ENCODE data around the gene HPS4. TPM values are rescaled to one million over a fixed set of nuclear protein-coding genes. Genes with fewer than 3 reads are reported as not detected.
A peak's percentile ranks its signal among the peaks of the same experiment; 100 is the strongest.

The HPS4 gene
- total and polyA plus RNA-seq, 12 donors: 4.6 to 14.3 (median 9.0) TPM

- no peak for TF ChIP-seq CTCF (IDR thresholded peaks at IDR 0.05)
- ATAC-seq (peak in 3 of 8 donors; percentile 20 to 51 (median 49)), DNase-seq (no peak)
- no peaks in the 10 kb centered on the region for H3K9me3 ChIP-seq
- H3K4me3 ChIP-seq: no peak overlapping the region
- H3K4me1 ChIP-seq: peaks cover 0 to 39% (median 17%) of the 10 kb centered on the region in 9 donors
- intact Hi-C loops (cut with DNase I): loop anchor here in 2 of 10 donors (1.0 to 10.0 kb wide), 2 partner anchors 24 to 58 kb away; no protein-coding TSS in a partner anchor
- 45 to 52% methylated on average over 3 of the region's 3 CpGs for WGBS, 2 donors
- no peaks in the 10 kb centered on the region for H3K27me3 ChIP-seq
- peaks cover 0 to 96% (median 9%) of the 10 kb centered on the region in 9 donors for H3K36me3 ChIP-seq
- H3K27ac ChIP-seq: peak overlapping the region; percentile 4 to 82 (median 78)
Measured at GRCh38 chr22:26527167-26527566, 43.6 kb upstream of the HPS4 start.

GRCh38 chr22:26525946-26526564 is 42.5 kb upstream of the HPS4 start:
- H3K27me3 ChIP-seq: no peaks in the 10 kb centered on the region
- H3K27ac ChIP-seq: peak overlapping the region in 6 of 10 donors; percentile 8 to 81 (median 78)
- H3K4me3 ChIP-seq: no peak overlapping the region
- DNase-seq: no peak
- H3K36me3 ChIP-seq: peaks cover 0 to 84% (median 4%) of the 10 kb centered on the region in 9 donors
- intact Hi-C loops (cut with DNase I): loop anchor here in 1 of 10 donors (10.0 kb wide), 1 partner anchor 59 kb away; no protein-coding TSS in a partner anchor
- WGBS, 2 donors: 70 to 75% methylated on average over 7 of the region's 7 CpGs
- H3K9me3 ChIP-seq: no peaks in the 10 kb centered on the region
- no peak for ATAC-seq
- no peak for TF ChIP-seq CTCF (IDR thresholded peaks at IDR 0.05)
- peaks cover 0 to 39% (median 17%) of the 10 kb centered on the region in 9 donors for H3K4me1 ChIP-seq

- no peak for TF ChIP-seq CTCF (IDR thresholded peaks at IDR 0.05)
- Histone ChIP-seq H3K4me1 (peaks cover 0 to 39% (median 17%) of the 10 kb centered on the region in 9 donors), H3K36me3 (peaks cover 0 to 73% (median 0%) of the 10 kb centered on the region in 9 donors), H3K27ac (peak overlapping the region in 7 of 10 donors; percentile 5 to 81 (median 41)), H3K27me3 (no peaks in the 10 kb centered on the region), H3K9me3 (no peaks in the 10 kb centered on the region), H3K4me3 (no peak overlapping the region)
- ATAC-seq (peak in 1 of 8 donors; percentile 12), DNase-seq (no peak)
- intact Hi-C loops (cut with DNase I): loop anchor here in 1 of 10 donors (10.0 kb wide), 1 partner anchor 60 kb away; no protein-coding TSS in a partner anchor
- 47 to 68% methylated on average over 4 of the region's 4 CpGs for WGBS, 2 donors
Measured at GRCh38 chr22:26524870-26525269, 41.3 kb upstream of the HPS4 start.

GRCh38 chr22:26522592-26522991 is 39.0 kb upstream of the HPS4 start:
- no peaks in the 10 kb centered on the region for H3K9me3 ChIP-seq
- H3K27ac ChIP-seq: no peak overlapping the region
- H3K4me3 ChIP-seq: no peak overlapping the region
- intact Hi-C loops (cut with DNase I): loop anchor here in 1 of 10 donors (10.0 kb wide), 1 partner anchor 62 kb away; no protein-coding TSS in a partner anchor
- ATAC-seq (no peak), DNase-seq (no peak)
- 93% methylated on average over 4 of the region's 4 CpGs for WGBS, 2 donors
- H3K36me3 ChIP-seq: peaks cover 0 to 50% (median 0%) of the 10 kb centered on the region in 9 donors
- TF ChIP-seq CTCF (IDR thresholded peaks at IDR 0.05): no peak
- H3K4me1 ChIP-seq: peaks cover 0 to 26% (median 8%) of the 10 kb centered on the region in 9 donors
- H3K27me3 ChIP-seq: no peaks in the 10 kb centered on the region
